ENCODE results near the gene ZBTB6. TPM values are rescaled to one million over a fixed set of nuclear protein-coding genes. Genes with fewer than 3 reads are reported as not detected.

Gene ZBTB6
- total and polyA plus RNA-seq, 2 of the 4 experiments (the other 2 are of a cell fraction) = 2.6 to 11.7 TPM

DNA sequence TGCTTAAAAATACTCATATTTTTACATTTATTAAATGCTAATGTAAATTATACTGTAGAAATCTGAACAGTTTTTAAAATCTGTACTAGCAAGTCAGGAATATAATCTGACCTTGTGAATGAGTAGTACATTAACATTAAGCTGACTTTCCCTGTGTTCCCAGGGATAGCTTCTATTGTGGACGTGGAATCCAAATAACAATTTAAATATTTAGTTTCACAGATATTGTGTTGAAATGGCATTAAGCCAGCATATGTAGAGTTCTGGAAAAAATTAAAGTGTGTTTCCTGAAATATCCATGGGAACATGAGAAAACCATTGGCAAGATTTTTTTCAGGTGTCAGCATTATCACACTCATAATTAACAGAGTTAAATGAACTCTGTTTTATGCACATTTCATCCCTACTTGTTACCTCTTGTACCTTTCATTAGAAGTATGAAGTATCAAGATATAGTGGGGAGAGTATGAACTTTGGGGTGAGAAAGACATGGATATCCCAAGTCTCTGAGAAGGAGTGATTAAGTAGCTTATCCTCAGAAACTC lies 33.4 kb upstream of the ZBTB6 start:
- H3K36me3 ChIP-seq (ENCODE audit: control insufficient read depth, insufficient read depth, low read length) = peaks cover 3% of the 10 kb centered on the region
- H3K4ac ChIP-seq (ENCODE audit: low read depth, low read length) = no peak overlapping the region
- BruUV-seq (replicated peaks) = no TSS peak
- no peak overlapping the region for H4K5ac ChIP-seq (ENCODE audit: low read depth, low read length)
- H4K20me1 ChIP-seq (ENCODE audit: insufficient read depth, low read length) = peaks cover 20% of the 10 kb centered on the region
- H3K27me3 ChIP-seq (ENCODE audit: control insufficient read depth, insufficient read depth, low read length) = no peaks in the 10 kb centered on the region
- no peak for DNase-seq
- H2BK5ac ChIP-seq (ENCODE audit: low read depth, low read length, poor library complexity, severe bottlenecking) = no peak overlapping the region
- no peak overlapping the region for H3K14ac ChIP-seq (replicated peaks; ENCODE audit: low read depth, low read length)
- H4K8ac ChIP-seq (ENCODE audit: low read depth in 2 of 2, low read length in 2 of 2) = no peak overlapping the region
- no peak overlapping the region for H3K23ac ChIP-seq (ENCODE audit: low read depth, low read length)
- no peak overlapping the region for H3K4me2 ChIP-seq (ENCODE audit: low read depth, low read length)
- no peak overlapping the region for H2AK9ac ChIP-seq (replicated peaks; ENCODE audit: low read depth, low read length, poor library complexity)
- H2BK20ac ChIP-seq (ENCODE audit: low read depth, low read length) = no peak overlapping the region
- H2BK15ac ChIP-seq (ENCODE audit: low read depth, low read length) = no peak overlapping the region
- in situ Hi-C loops (cut with MboI; ENCODE audit: low sequenced_read_pairs) (no loop called here), intact Hi-C loops (cut with micrococcal nuclease) (loop anchor here (5.0 kb wide), 1 partner anchor 46 kb away; no protein-coding TSS in a partner anchor), dilution Hi-C loops (cut with HindIII; ENCODE audit: low sequenced_read_pairs, unreplicated experiment) (no loop called here)
- ChIA-PET POLR2A (ENCODE audit: unreplicated experiment) (no interaction called here), CTCF (no interaction called here)
- no peak overlapping the region for H2BK120ac ChIP-seq (ENCODE audit: low read depth, low read length)
- no peak overlapping the region for H4K91ac ChIP-seq (ENCODE audit: insufficient read depth, low read depth, low read length)
- peak; percentile 68; the same call in 1 of the 2 replicates for TF ChIP-seq MAFK (IDR thresholded peaks at IDR 0.05; ENCODE audit: low read depth, low read length)
- TF ChIP-seq MXI1 (IDR thresholded peaks at IDR 0.05; ENCODE audit: borderline replicate concordance, low read depth, low read length) = no peak
- peaks cover 7% of the 10 kb centered on the region for H3K4me1 ChIP-seq (ENCODE audit: control insufficient read depth, insufficient read depth, low read length)
- no CpG with 5 or more reads among the region's 1 CpG for WGBS, 2 experiments (ENCODE audit: extremely low coverage in 2 of 2, insufficient read length in 1 of 2)
- H2AK5ac ChIP-seq (ENCODE audit: low read depth, low read length) = no peak overlapping the region
- H3K56ac ChIP-seq (ENCODE audit: extremely low read depth, insufficient read depth, low read length) = no peak overlapping the region
- no peak overlapping the region for H3K4me3 ChIP-seq (ENCODE audit: insufficient read depth, low read depth, low read length)
- H3K9ac ChIP-seq (ENCODE audit: low read depth, low read length) = no peak overlapping the region
- H2AFZ ChIP-seq (replicated peaks; ENCODE audit: low read length, poor library complexity) = no peak overlapping the region
- no peak for ATAC-seq (ENCODE audit: low read depth)
- H3K79me1 ChIP-seq (ENCODE audit: low read depth in 1 of 2, low read length in 2 of 2) = peaks cover 11 to 48% of the 10 kb centered on the region in 2 experiments
- H3K9me3 ChIP-seq (ENCODE audit: control insufficient read depth, insufficient read depth, low read length) = no peaks in the 10 kb centered on the region
- no peak overlapping the region for H3K18ac ChIP-seq (ENCODE audit: low read depth, low read length)
- no peaks in the 10 kb centered on the region for H3K9me1 ChIP-seq (ENCODE audit: insufficient read depth, low read length)
- no peak overlapping the region for H3K27ac ChIP-seq (ENCODE audit: insufficient read depth, low read length)

Data from IMR-90 (cell line).